Gastrocnemius medialis (tissue), 4 donors: Measurements from ENCODE around the gene RRP1.

ENCODE experiments used
- CTCF ChIP-seq, 5 experiments: fragments of 450-650 bp in 3 of 5; fragments of 200-600 bp in 2 of 5; sonication (generic) in 2 of 5; IDR thresholded peaks in 4 of 5; conservative IDR thresholded peaks in 1 of 5; 1 replicate in 4 of 5; 2 replicates in 1 of 5; pipeline ENCODE4 v1.5.1; 2016 to 2019; ENCODE audit warnings: antibody characterized with exemption in 5 of 5, mild to moderate bottlenecking in 3 of 5, moderate library complexity in 3 of 5
- POLR2A ChIP-seq, 2 donors: fragments of 450-650 bp; IDR thresholded peaks; one replicate each; pipeline ENCODE4 v1.6.1; 2017; ENCODE audit warnings: antibody characterized with exemption in 2 of 2, mild to moderate bottlenecking in 2 of 2, moderate library complexity in 2 of 2

GRCh38 chr21:43802713-43803313, 13.4 kb downstream of the RRP1 start:
- TF ChIP-seq CTCF (IDR thresholded peaks at IDR 0.05 in 4 of 5, conservative IDR thresholded peaks at IDR 0.05 in 1 of 5) (no peak), POLR2A (IDR thresholded peaks at IDR 0.05) (no peak)
